ENCODE measurements around the gene RHBG. TPM values are rescaled to one million over a fixed set of nuclear protein-coding genes. Genes with fewer than 3 reads are reported as not detected.

The RHBG gene
- total RNA-seq, 1 experiment from 2014 or later: 4.0 TPM

DNA sequence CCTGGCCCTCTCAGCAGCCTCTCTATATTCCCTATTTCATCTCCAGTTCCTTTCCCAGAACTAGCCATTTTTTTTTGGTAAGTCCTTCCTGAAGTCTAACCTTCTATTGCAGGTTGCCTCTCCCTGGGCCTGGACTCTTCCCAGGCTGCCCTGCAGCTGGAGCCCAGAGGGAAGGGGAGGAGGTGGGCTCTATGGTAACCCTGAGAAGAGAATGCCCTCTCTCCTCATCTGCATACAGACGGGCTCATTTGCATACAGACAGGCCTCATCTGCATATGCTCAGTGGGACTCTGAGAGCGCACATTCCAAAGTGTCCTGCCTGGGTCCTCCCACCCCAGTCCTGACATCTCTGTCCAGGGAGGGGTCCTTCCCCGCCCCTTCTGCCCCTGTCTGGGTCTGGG lies 32.7 kb downstream of the RHBG start:
- no peak overlapping the region for H2AFZ ChIP-seq
- H3K4me1 ChIP-seq (replicated peaks; ENCODE audit: insufficient read depth): peaks cover 15% of the 10 kb centered on the region; the same call in 1 of the 2 replicates
- CTCF ChIA-PET: no interaction called here
- no peak for TF ChIP-seq CTCF (conservative IDR thresholded peaks at IDR 0.05)
- no peak for TF ChIP-seq EZH2 (IDR thresholded peaks at IDR 0.05; ENCODE audit: low read depth)
- no peaks in the 10 kb centered on the region for H3K27me3 ChIP-seq (ENCODE audit: insufficient read depth, low read depth)
- no TSS peak for BruUV-seq (replicated peaks)
- DNase-seq: no peak
- no peak overlapping the region for H3K4me3 ChIP-seq
- intact Hi-C loops (cut with micrococcal nuclease; ENCODE audit: unreplicated experiment): no loop called here
- no peaks in the 10 kb centered on the region for H4K20me1 ChIP-seq (ENCODE audit: insufficient read depth)
- peaks cover 29% of the 10 kb centered on the region for H3F3A ChIP-seq (ENCODE audit: insufficient read depth, low read depth)
- H3K9me2 ChIP-seq (ENCODE audit: insufficient read depth): no peaks in the 10 kb centered on the region
- H3K79me2 ChIP-seq (ENCODE audit: low read depth): no peaks in the 10 kb centered on the region
- H3K4me2 ChIP-seq: no peak overlapping the region
- 0 out of 2 replicates have a peak, but pooled peaks cover 5% of the 10 kb centered on the region for H3K9me3 ChIP-seq (ENCODE audit: insufficient read depth, low read depth)
- POLR2A ChIA-PET (ENCODE audit: unreplicated experiment): no interaction called here
- no peak overlapping the region for H3K27ac ChIP-seq
- no peaks in the 10 kb centered on the region for H3K36me3 ChIP-seq (ENCODE audit: low read depth)

DNA sequence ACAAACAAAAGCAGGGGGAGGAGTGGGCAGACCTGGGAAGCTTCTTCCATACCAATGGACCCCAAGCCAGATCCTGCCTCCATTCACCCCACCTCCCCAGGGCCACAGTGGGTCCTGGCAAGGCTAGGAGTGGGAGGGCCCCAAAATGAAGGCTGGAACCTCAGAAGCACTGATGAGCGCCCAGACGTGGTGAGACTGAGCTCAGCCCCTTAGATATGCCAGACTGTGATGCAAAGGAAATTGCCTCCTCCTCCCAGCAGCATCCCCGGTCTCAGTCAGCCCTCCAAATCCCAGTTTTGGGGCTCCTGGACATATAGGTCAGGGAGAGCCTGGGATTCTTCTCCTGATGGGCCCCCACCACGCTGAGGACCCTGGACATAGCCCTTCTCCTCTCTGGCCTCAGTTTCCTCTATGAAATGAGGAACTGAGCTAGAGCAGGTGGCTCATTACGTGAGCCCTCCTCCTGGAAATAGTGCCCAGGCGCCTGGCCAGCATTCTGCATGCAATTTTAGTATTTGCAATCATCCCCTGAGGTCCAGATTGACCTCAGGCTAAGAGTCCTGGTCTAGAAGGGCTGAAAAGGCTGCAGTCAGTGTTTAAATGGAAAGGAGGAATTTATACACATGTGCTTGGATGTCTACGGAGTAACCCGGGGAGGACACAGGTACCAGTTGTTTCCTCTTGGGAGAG lies 33.5 kb downstream of the RHBG start:
- intact Hi-C loops (cut with micrococcal nuclease; ENCODE audit: unreplicated experiment): no loop called here
- TF ChIP-seq CTCF (conservative IDR thresholded peaks at IDR 0.05): no peak
- TF ChIP-seq EZH2 (IDR thresholded peaks at IDR 0.05; ENCODE audit: low read depth): no peak
- Histone ChIP-seq H3K79me2 (ENCODE audit: low read depth) (no peaks in the 10 kb centered on the region), H3K9me3 (ENCODE audit: insufficient read depth, low read depth) (0 out of 2 replicates have a peak, but pooled peaks cover 5% of the 10 kb centered on the region), H3K36me3 (ENCODE audit: low read depth) (no peaks in the 10 kb centered on the region), H3K4me1 (replicated peaks; ENCODE audit: insufficient read depth) (peaks cover 15% of the 10 kb centered on the region; the same call in 1 of the 2 replicates), H2AFZ (no peak overlapping the region), H3F3A (ENCODE audit: insufficient read depth, low read depth) (peaks cover 29% of the 10 kb centered on the region), H4K20me1 (ENCODE audit: insufficient read depth) (no peaks in the 10 kb centered on the region), H3K9me2 (ENCODE audit: insufficient read depth) (no peaks in the 10 kb centered on the region), H3K27me3 (ENCODE audit: insufficient read depth, low read depth) (no peaks in the 10 kb centered on the region), H3K4me2 (no peak overlapping the region), H3K27ac (no peak overlapping the region), H3K4me3 (no peak overlapping the region)
- ChIA-PET POLR2A (ENCODE audit: unreplicated experiment) (no interaction called here), CTCF (no interaction called here)
- BruUV-seq (replicated peaks): no TSS peak
- DNase-seq: no peak

DNA sequence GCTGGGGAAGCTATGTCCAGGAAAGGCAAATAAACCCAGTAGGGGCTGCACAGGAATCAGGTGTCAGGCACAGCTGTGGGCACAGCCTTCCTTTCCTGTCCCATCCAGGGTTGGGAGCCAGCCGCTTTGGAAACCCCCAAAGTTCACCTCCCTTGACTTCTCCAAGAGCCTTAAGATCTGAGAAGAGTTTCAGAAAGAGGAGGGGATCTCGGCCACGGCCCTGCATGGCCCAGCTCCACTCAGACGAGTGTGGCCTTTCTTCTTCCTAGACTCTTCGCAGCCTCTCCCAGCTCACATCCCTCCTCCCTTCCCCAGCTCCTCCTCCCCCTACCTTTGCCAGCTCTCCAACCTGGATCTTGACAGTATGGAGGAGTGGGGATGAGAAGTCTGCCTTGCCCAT lies 36.7 kb downstream of the RHBG start:
- no peaks in the 10 kb centered on the region for H3K36me3 ChIP-seq (ENCODE audit: low read depth)
- CTCF ChIA-PET: no interaction called here
- H3K27ac ChIP-seq: no peak overlapping the region
- no peaks in the 10 kb centered on the region for H3K4me1 ChIP-seq (replicated peaks; ENCODE audit: insufficient read depth)
- H3K9me3 ChIP-seq (ENCODE audit: insufficient read depth, low read depth): no peaks in the 10 kb centered on the region
- H3K4me2 ChIP-seq: no peak overlapping the region
- H4K20me1 ChIP-seq (ENCODE audit: insufficient read depth): no peaks in the 10 kb centered on the region
- intact Hi-C loops (cut with micrococcal nuclease; ENCODE audit: unreplicated experiment): no loop called here
- H3F3A ChIP-seq (ENCODE audit: insufficient read depth, low read depth): peaks cover 14% of the 10 kb centered on the region; the same call in 1 of the 2 replicates
- no peaks in the 10 kb centered on the region for H3K79me2 ChIP-seq (ENCODE audit: low read depth)
- H3K27me3 ChIP-seq (ENCODE audit: insufficient read depth, low read depth): no peaks in the 10 kb centered on the region
- no peak for TF ChIP-seq EZH2 (IDR thresholded peaks at IDR 0.05; ENCODE audit: low read depth)
- TF ChIP-seq CTCF (conservative IDR thresholded peaks at IDR 0.05): no peak
- BruUV-seq (replicated peaks): no TSS peak
- H3K9me2 ChIP-seq (ENCODE audit: insufficient read depth): no peaks in the 10 kb centered on the region
- DNase-seq: no peak
- POLR2A ChIA-PET (ENCODE audit: unreplicated experiment): interaction anchor here (0.7 kb wide), 1 partner anchor 595 kb away, joined by 3 read pairs; no protein-coding TSS in a partner anchor
- no peak overlapping the region for H2AFZ ChIP-seq
- H3K4me3 ChIP-seq: no peak overlapping the region
